ENCODE data around the gene RBPJ. TPM values are rescaled to one million over a fixed set of nuclear protein-coding genes. Genes with fewer than 3 reads are reported as not detected.

The RBPJ gene
- total and polyA plus RNA-seq, 2 of the 8 experiments (the other 6 are each of a cell fraction or from before 2014, with no cell fraction given), result 65.5 to 217 TPM

DNA sequence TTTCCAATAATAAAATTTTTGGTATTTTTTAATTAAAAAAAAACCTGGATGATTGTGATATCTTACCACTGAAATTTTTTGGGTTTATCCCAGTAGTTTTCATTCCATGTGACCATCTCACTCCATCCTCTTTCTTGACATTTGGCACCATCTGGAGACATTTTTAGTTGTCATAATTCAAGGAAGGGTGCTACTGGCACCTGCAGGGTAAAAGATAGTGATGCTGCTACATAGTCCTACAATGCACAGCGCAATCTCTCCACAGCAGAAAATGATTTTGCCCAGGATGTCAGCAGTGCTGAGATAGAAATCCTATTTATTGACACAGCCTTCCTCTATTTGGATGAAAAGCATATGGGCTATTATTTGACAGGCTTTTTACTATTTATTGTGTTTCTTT is 79.3 kb downstream of the RBPJ start:
- no peak overlapping the region for H2BK20ac ChIP-seq (ENCODE audit: low read length)
- no peak overlapping the region for H3K18ac ChIP-seq (ENCODE audit: extremely low read depth, low read length)
- H3K79me2 ChIP-seq (ENCODE audit: control insufficient read depth in 1 of 2, insufficient read depth in 2 of 2, low read length in 2 of 2), result peaks cover 0 to 87% of the 10 kb centered on the region in 2 experiments; a peak in 3 of 4 replicates
- no peak overlapping the region for H2BK15ac ChIP-seq (ENCODE audit: low read length)
- peak in 1 of 2 experiments; percentile 18; a peak in 1 of 4 replicates for TF ChIP-seq RAD21 (IDR thresholded peaks at IDR 0.05 in 1 of 2, conservative IDR thresholded peaks at IDR 0.05 in 1 of 2; ENCODE audit: low read depth in 2 of 2, low read length in 2 of 2)
- TF ChIP-seq, protein P1, sequence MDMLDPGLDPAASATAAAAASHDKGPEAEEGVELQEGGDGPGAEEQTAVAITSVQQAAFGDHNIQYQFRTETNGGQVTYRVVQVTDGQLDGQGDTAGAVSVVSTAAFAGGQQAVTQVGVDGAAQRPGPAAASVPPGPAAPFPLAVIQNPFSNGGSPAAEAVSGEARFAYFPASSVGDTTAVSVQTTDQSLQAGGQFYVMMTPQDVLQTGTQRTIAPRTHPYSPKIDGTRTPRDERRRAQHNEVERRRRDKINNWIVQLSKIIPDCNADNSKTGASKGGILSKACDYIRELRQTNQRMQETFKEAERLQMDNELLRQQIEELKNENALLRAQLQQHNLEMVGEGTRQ (IDR thresholded peaks at IDR 0.05; ENCODE audit: low read length), result no peak
- DNase-seq (ENCODE audit: low read depth in 1 of 2, low spot score in 2 of 2) (no peak), FAIRE-seq (no peak)
- no peak overlapping the region for H4K91ac ChIP-seq (replicated peaks; ENCODE audit: insufficient read length, low read length)
- H3K4me3 ChIP-seq (ENCODE audit: extremely low read depth in 1 of 4, insufficient read depth in 2 of 4, low read depth in 3 of 4, low read length in 4 of 4), result no peak overlapping the region
- H2AFZ ChIP-seq (ENCODE audit: low read length), result no peak overlapping the region
- peaks cover 0 to 2% of the 10 kb centered on the region in 2 experiments for H4K20me1 ChIP-seq (replicated peaks in 1 of 2; ENCODE audit: control insufficient read depth in 1 of 2, insufficient read depth in 2 of 2, low read length in 2 of 2)
- no peak overlapping the region for H2BK5ac ChIP-seq (ENCODE audit: low read depth, low read length)
- no peak overlapping the region for H4K8ac ChIP-seq (ENCODE audit: extremely low read depth, insufficient read depth, low read length)
- H3K23ac ChIP-seq (ENCODE audit: insufficient read length), result no peak overlapping the region
- H3K27ac ChIP-seq (ENCODE audit: low read depth, low read length), result no peak overlapping the region
- no peak overlapping the region for H3K4me2 ChIP-seq (ENCODE audit: insufficient read depth in 1 of 2, low read depth in 2 of 2, low read length in 2 of 2)
- POLR2A ChIA-PET (ENCODE audit: partially characterized antibody), result no interaction called here
- H3K79me1 ChIP-seq (ENCODE audit: low read depth, low read length), result no peaks in the 10 kb centered on the region
- no peak overlapping the region for H3K14ac ChIP-seq (ENCODE audit: insufficient read length)
- H3K56ac ChIP-seq (replicated peaks; ENCODE audit: insufficient read length, low read depth, low read length), result no peak overlapping the region
- CTCF ChIA-PET (ENCODE audit: partially characterized antibody), result interaction anchor here (1.1 to 2.8 kb wide), 4 partner anchors 9 to 293 kb away, joined by 4 to 17 read pairs (median 9); no protein-coding TSS in a partner anchor
- no peak overlapping the region for H4K5ac ChIP-seq (ENCODE audit: insufficient read length, low read depth, low read length)
- peaks cover 0 to 18% (median 0%) of the 10 kb centered on the region in 4 experiments; a peak in 1 of 8 replicates for H3K36me3 ChIP-seq (ENCODE audit: control insufficient read depth in 2 of 4, insufficient read depth in 4 of 4, low read length in 3 of 4)
- H3K23me2 ChIP-seq (ENCODE audit: low read depth, low read length), result no peaks in the 10 kb centered on the region
- H2AK5ac ChIP-seq (ENCODE audit: low read depth, low read length), result no peak overlapping the region
- no peaks in the 10 kb centered on the region for H3K9me3 ChIP-seq (ENCODE audit: insufficient read depth in 2 of 2, low read depth in 1 of 2, low read length in 1 of 2)
- H3K27me3 ChIP-seq (replicated peaks in 1 of 4; ENCODE audit: control insufficient read depth in 3 of 4, extremely low read depth in 1 of 4, insufficient read depth in 3 of 4, low read length in 3 of 4), result no peaks in the 10 kb centered on the region
- WGBS, 2 experiments (ENCODE audit: extremely low coverage in 1 of 2, insufficient coverage in 1 of 2, insufficient read length in 1 of 2, insufficient replicate concordance in 2 of 2, low coverage in 1 of 2, low lambda C conversion rate in 2 of 2, missing lambda C conversion rate in 1 of 2), result 100% methylated on average over 1 of the region's 1 CpG; no CpG with 5 or more reads in 1 of the 2 experiments
- H2BK12ac ChIP-seq (ENCODE audit: low read depth, low read length), result no peak overlapping the region
- H2BK120ac ChIP-seq (replicated peaks; ENCODE audit: low read depth, low read length), result no peak overlapping the region
- peaks cover 0 to 7% (median 1%) of the 10 kb centered on the region in 4 experiments; a peak in 3 of 7 replicates for H3K4me1 ChIP-seq (replicated peaks in 1 of 4; ENCODE audit: control insufficient read depth in 3 of 4, insufficient read depth in 4 of 4, low read length in 3 of 4)
- H3K9ac ChIP-seq (replicated peaks in 1 of 4; ENCODE audit: extremely low read depth in 1 of 4, low read depth in 3 of 4, low read length in 3 of 4), result no peak overlapping the region
- H3K4ac ChIP-seq (replicated peaks; ENCODE audit: insufficient read length, low read depth, low read length), result no peak overlapping the region

Data from H1 (cell line).